ENCODE data around the gene LEMD1.

The LEMD1 gene

GRCh38 chr1:205382561-205382960 is 39.3 kb downstream of the LEMD1 start:
- no peaks in the 10 kb centered on the region for H3K36me3 Mint-ChIP-seq (ENCODE audit: low read depth)
- no peak for TF ChIP-seq CTCF (IDR thresholded peaks at IDR 0.05; ENCODE audit: unreplicated experiment in 3 of 3)
- no peak overlapping the region for H3K27ac Mint-ChIP-seq
- peaks cover 4% of the 10 kb centered on the region for H3K27me3 Mint-ChIP-seq (ENCODE audit: low read depth)
- H3K4me1 Mint-ChIP-seq = peaks cover 10% of the 10 kb centered on the region
- no peak overlapping the region for H3K4me3 Mint-ChIP-seq
- no peaks in the 10 kb centered on the region for H3K9me3 Mint-ChIP-seq

GRCh38 chr1:205381305-205381704 is 40.6 kb downstream of the LEMD1 start:
- H3K27me3 Mint-ChIP-seq (ENCODE audit: low read depth) = peaks cover 4% of the 10 kb centered on the region
- no peak overlapping the region for H3K27ac Mint-ChIP-seq
- no peak for TF ChIP-seq CTCF (IDR thresholded peaks at IDR 0.05; ENCODE audit: unreplicated experiment in 3 of 3)
- H3K36me3 Mint-ChIP-seq (ENCODE audit: low read depth) = no peaks in the 10 kb centered on the region
- peaks cover 16% of the 10 kb centered on the region for H3K4me1 Mint-ChIP-seq
- no peaks in the 10 kb centered on the region for H3K9me3 Mint-ChIP-seq
- no peak overlapping the region for H3K4me3 Mint-ChIP-seq

- peaks cover 4% of the 10 kb centered on the region for H3K27me3 Mint-ChIP-seq (ENCODE audit: low read depth)
- no peak overlapping the region for H3K4me3 Mint-ChIP-seq
- no peaks in the 10 kb centered on the region for H3K9me3 Mint-ChIP-seq
- H3K36me3 Mint-ChIP-seq (ENCODE audit: low read depth) = no peaks in the 10 kb centered on the region
- no peak for TF ChIP-seq CTCF (IDR thresholded peaks at IDR 0.05; ENCODE audit: unreplicated experiment in 3 of 3)
- H3K27ac Mint-ChIP-seq = no peak overlapping the region
- peaks cover 20% of the 10 kb centered on the region for H3K4me1 Mint-ChIP-seq
Measured at GRCh38 chr1:205380882-205381281, 41.0 kb downstream of the LEMD1 start.

GRCh38 chr1:205379056-205379455 is 42.8 kb downstream of the LEMD1 start:
- no peak for TF ChIP-seq CTCF (IDR thresholded peaks at IDR 0.05; ENCODE audit: unreplicated experiment in 3 of 3)
- no peaks in the 10 kb centered on the region for H3K36me3 Mint-ChIP-seq (ENCODE audit: low read depth)
- peaks cover 31% of the 10 kb centered on the region for H3K4me1 Mint-ChIP-seq
- H3K4me3 Mint-ChIP-seq = no peak overlapping the region
- no peaks in the 10 kb centered on the region for H3K9me3 Mint-ChIP-seq
- peaks cover 4% of the 10 kb centered on the region for H3K27me3 Mint-ChIP-seq (ENCODE audit: low read depth)
- peak overlapping the region in 2 of 3 experiments; percentile 7 to 39 for H3K27ac Mint-ChIP-seq

DNA sequence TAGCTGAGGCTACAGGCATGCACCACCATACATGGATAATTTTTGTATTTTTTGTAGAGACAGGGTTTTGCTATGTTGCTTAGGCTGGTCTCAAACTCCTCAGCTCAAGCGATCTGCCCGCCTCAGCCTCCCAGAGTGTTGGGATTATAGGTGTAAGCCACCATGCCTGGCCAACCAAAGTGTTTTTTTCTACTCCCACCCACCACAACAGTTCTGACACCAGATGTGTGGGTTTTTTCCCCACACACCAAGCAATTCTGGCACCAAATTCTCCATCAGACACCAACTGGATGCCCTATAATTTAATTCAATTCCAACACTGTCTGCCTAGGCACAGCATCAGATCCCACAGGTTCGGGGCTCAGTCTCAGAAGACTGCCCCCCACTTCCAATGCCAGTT is 44.5 kb downstream of the LEMD1 start:
- Mint-ChIP-seq H3K9me3 (no peaks in the 10 kb centered on the region), H3K4me3 (no peak overlapping the region), H3K4me1 (peaks cover 48% of the 10 kb centered on the region), H3K27ac (no peak overlapping the region), H3K36me3 (ENCODE audit: low read depth) (no peaks in the 10 kb centered on the region), H3K27me3 (ENCODE audit: low read depth) (peaks cover 4% of the 10 kb centered on the region)
- no peak for TF ChIP-seq CTCF (IDR thresholded peaks at IDR 0.05; ENCODE audit: unreplicated experiment in 3 of 3)

DNA sequence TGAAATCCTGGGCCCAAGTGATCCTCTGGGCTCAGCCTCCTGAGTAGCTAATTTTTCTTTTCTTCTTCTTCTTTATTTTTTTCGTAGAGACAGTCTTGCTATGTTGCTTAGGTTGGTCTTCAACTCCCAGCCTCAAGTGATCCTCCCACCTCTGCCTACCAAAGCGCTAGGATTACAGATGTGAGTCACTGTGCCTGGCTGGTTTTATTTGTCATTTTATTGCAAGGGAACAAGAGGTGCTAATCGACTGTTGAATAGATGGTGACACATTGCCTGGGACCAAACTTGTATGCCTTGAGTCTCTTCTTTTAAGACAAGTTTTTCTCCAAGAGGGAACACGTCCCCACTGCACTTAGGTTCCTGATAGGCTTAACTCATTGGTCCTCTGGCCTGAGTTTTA is 45.1 kb downstream of the LEMD1 start:
- Mint-ChIP-seq H3K27ac (peak overlapping the region in 1 of 3 experiments; percentile 92), H3K36me3 (ENCODE audit: low read depth) (no peaks in the 10 kb centered on the region), H3K4me1 (peaks cover 54% of the 10 kb centered on the region), H3K4me3 (no peak overlapping the region), H3K9me3 (no peaks in the 10 kb centered on the region), H3K27me3 (ENCODE audit: low read depth) (peaks cover 1% of the 10 kb centered on the region)
- TF ChIP-seq CTCF (IDR thresholded peaks at IDR 0.05; ENCODE audit: unreplicated experiment in 3 of 3) = no peak

Data from nephron (organoid).